Measurements from ENCODE around the gene CASZ1. TPM values are rescaled to one million over a fixed set of nuclear protein-coding genes. Genes with fewer than 3 reads are reported as not detected.

CASZ1 gene
- total and polyA plus RNA-seq, 2 donors (not counting 3 experiments of a cell fraction or from before 2014, with no cell fraction given), result 1.5 to 5.2 TPM

DNA sequence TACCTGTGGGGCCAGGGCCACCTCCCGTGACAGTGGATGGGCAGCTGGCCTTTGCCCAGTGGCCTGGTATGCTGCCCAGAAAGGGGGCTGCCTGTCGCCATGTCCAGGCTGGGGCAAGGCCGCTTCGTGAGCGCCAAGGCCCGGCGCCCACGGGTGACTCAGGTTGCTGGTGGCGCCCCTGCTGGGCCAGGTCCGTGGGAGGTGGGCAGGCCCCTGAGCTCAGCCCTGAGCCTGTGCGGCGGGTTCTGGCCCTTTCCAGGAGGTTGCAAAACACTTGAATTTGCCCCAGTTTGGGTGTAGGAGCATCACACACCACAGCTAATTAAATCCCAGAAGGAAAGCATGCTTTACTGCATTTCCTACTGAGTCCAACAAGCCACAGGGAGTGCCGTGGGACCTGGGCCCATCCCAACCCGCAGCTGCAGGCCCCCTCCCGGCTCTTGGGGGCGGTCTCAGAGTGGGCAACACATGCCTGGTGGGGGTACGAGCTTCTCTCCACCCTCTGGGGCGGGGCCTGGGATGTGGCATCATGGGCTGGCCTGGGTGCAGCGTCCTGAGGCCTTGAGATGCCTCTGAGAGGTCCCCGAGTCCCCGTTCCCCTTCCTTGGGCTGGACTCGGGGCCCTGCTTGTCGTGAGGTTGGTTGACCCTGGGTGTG is 161.9 kb downstream of the CASZ1 start:
- TF ChIP-seq JUN (IDR thresholded peaks at IDR 0.05; ENCODE audit: borderline replicate concordance, insufficient read depth, insufficient read length, low read depth) (no peak), MYC (IDR thresholded peaks at IDR 0.05; ENCODE audit: low read depth, low read length) (no peak), POLR2AphosphoS5 (IDR thresholded peaks at IDR 0.05; ENCODE audit: insufficient read depth, low read depth, low read length) (no peak), POLR2A (IDR thresholded peaks at IDR 0.05; ENCODE audit: low read depth, low read length) (no peak), FOS (IDR thresholded peaks at IDR 0.05; ENCODE audit: borderline replicate concordance, insufficient read depth, low read length) (no peak), GATA2 (IDR thresholded peaks at IDR 0.05; ENCODE audit: insufficient read depth, insufficient read length, low read depth, low read length) (no peak), EZH2 (IDR thresholded peaks at IDR 0.05; ENCODE audit: borderline replicate concordance, low read depth, low read length, severe bottlenecking) (no peak)
- TF ChIP-seq, protein P1, sequence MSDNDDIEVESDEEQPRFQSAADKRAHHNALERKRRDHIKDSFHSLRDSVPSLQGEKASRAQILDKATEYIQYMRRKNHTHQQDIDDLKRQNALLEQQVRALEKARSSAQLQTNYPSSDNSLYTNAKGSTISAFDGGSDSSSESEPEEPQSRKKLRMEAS (IDR thresholded peaks at IDR 0.05; ENCODE audit: insufficient read depth, insufficient read length), result no peak
- TF ChIP-seq, protein P2, sequence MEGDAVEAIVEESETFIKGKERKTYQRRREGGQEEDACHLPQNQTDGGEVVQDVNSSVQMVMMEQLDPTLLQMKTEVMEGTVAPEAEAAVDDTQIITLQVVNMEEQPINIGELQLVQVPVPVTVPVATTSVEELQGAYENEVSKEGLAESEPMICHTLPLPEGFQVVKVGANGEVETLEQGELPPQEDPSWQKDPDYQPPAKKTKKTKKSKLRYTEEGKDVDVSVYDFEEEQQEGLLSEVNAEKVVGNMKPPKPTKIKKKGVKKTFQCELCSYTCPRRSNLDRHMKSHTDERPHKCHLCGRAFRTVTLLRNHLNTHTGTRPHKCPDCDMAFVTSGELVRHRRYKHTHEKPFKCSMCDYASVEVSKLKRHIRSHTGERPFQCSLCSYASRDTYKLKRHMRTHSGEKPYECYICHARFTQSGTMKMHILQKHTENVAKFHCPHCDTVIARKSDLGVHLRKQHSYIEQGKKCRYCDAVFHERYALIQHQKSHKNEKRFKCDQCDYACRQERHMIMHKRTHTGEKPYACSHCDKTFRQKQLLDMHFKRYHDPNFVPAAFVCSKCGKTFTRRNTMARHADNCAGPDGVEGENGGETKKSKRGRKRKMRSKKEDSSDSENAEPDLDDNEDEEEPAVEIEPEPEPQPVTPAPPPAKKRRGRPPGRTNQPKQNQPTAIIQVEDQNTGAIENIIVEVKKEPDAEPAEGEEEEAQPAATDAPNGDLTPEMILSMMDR (IDR thresholded peaks at IDR 0.05; ENCODE audit: extremely low read depth in 1 of 2, insufficient read depth in 1 of 2, low read depth in 1 of 2, low read length in 2 of 2), result no peak
- DNase-seq (ENCODE audit: low read depth, low spot score), result no peak
- ChIA-PET POLR2A (no interaction called here), CTCF (interaction anchor here (1.0 kb wide), 1 partner anchor 127 kb away, joined by 3 read pairs; no protein-coding TSS in a partner anchor)
- Histone ChIP-seq H3K4me3 (replicated peaks in 1 of 3; ENCODE audit: insufficient read depth in 1 of 3, low read depth in 1 of 3, low read length in 3 of 3) (no peak overlapping the region), H3K4me1 (ENCODE audit: control insufficient read depth, extremely low read depth, insufficient read depth, low read length) (peaks cover 7% of the 10 kb centered on the region), H3K9ac (replicated peaks; ENCODE audit: extremely low read depth, insufficient read depth, low read length) (no peak overlapping the region), H3K36me3 (ENCODE audit: control insufficient read depth in 2 of 2, extremely low read depth in 1 of 2, insufficient read depth in 2 of 2, low read length in 2 of 2) (peaks cover 0 to 4% of the 10 kb centered on the region in 2 experiments), H3K9me1 (replicated peaks; ENCODE audit: control insufficient read depth, extremely low read depth, insufficient read depth, low read length) (no peaks in the 10 kb centered on the region), H3K79me2 (ENCODE audit: control insufficient read depth, insufficient read depth, low read length) (no peaks in the 10 kb centered on the region), H4K20me1 (replicated peaks; ENCODE audit: control insufficient read depth, extremely low read depth, insufficient read depth, low read length) (no peaks in the 10 kb centered on the region), H3K27ac (ENCODE audit: insufficient read depth, low read depth, low read length) (no peak overlapping the region), H2AFZ (ENCODE audit: low read depth, low read length) (no peak overlapping the region), H3K9me3 (replicated peaks; ENCODE audit: control insufficient read depth, insufficient read depth, low read length) (no peaks in the 10 kb centered on the region), H3K27me3 (ENCODE audit: control insufficient read depth in 2 of 2, insufficient read depth in 2 of 2, low read length in 2 of 2) (peaks cover 0 to 9% of the 10 kb centered on the region in 2 experiments), H3K4me2 (ENCODE audit: insufficient read depth, low read length) (no peak overlapping the region)
- intact Hi-C loops (cut with micrococcal nuclease) (loop anchor here (5.0 to 10.0 kb wide), 2 partner anchors 122 to 230 kb away; no protein-coding TSS in a partner anchor), dilution Hi-C loops (cut with MboI; ENCODE audit: extremely low pct_ligation_motif_present, low sequenced_read_pairs) (no loop called here)
- no peak for FAIRE-seq
- no TSS peak for BruUV-seq (replicated peaks)
